ENCODE data around the gene GRK4. TPM values are rescaled to one million over a fixed set of nuclear protein-coding genes. Genes with fewer than 3 reads are reported as not detected.

Gene GRK4
- total and polyA plus RNA-seq, 2 of the 8 experiments (the other 6 are each of a cell fraction or from before 2014, with no cell fraction given) = 0.77 to 1.8 TPM

DNA sequence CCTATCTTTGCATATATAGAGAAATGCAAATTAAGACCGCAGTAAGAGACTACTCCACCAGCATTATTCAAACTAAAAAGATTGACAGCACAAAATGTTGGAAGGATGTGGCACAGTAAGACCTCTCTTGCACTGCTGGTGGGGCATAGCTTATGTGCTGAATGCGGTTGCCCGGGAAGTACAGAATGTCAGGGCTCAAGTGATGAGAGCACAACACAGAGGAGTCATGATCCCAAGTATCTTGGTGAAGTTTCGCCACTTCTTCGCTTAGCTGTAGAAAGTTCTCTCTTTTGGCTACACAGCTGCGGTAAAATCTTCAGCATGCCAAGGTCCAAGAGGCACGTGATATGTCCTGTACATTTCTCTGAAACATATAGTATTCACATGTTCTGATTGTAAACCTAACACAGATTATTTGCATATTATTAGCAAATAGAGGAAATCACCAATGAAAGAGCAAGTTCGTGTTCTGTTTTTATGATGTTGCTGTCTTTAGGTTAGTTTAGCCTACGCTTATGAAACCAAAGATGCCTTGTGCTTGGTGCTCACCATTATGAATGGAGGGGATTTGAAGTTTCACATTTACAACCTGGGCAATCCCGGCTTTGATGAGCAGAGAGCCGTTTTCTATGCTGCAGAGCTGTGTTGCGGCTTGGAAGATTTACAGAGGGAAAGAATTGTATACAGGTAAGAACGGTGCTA, 55.9 kb downstream of the GRK4 start (continued):
- TF ChIP-seq RAD21 (IDR thresholded peaks at IDR 0.05 in 1 of 2, conservative IDR thresholded peaks at IDR 0.05 in 1 of 2; ENCODE audit: low read depth in 2 of 2, low read length in 2 of 2) = no peak
- no peak for TF ChIP-seq POLR2A (IDR thresholded peaks at IDR 0.05; ENCODE audit: control extremely low read depth in 1 of 2, low read depth in 2 of 2, low read length in 2 of 2)
